HepG2 (cell line): ENCODE measurements around the gene ARL5B. TPM values are rescaled to one million over a fixed set of nuclear protein-coding genes. Genes with fewer than 3 reads are reported as not detected.
"Not testable (repeated sequence)": the region's sequence is repeated elsewhere in the genome, so short reads cannot be mapped to it uniquely, and the experiment has no call there.

Experiments used
- ATF1 ChIP-seq: IDR thresholded peaks from 2 replicates; pipeline ENCODE4 v1.6.1; 2016; ENCODE audit warnings: mild to moderate bottlenecking, control low read depth
- ATM ChIP-seq: fragments of 450-650 bp; IDR thresholded peaks from 2 replicates; pipeline ENCODE4 v1.7.1; 2017; ENCODE audit warnings: mild to moderate bottlenecking, borderline replicate concordance
- BCL6 ChIP-seq: IDR thresholded peaks from 2 replicates; pipeline ENCODE4 v1.6.1; 2016; ENCODE audit warnings: missing genetic modification reagents, missing compliant biosample characterization
- ETV5 ChIP-seq: IDR thresholded peaks from 2 replicates; pipeline ENCODE4 v1.6.1; 2018; ENCODE audit warnings: missing biosample characterization, missing genetic modification reagents, inconsistent platforms, borderline replicate concordance
- FOXO1 ChIP-seq: sonication (generic); formaldehyde crosslinking; IDR thresholded peaks from 2 replicates; pipeline ENCODE4 v1.4.0; 2020; ENCODE audit warnings: missing genetic modification reagents
- GABPA ChIP-seq, 2 experiments: IDR thresholded peaks; 2 replicates each; pipeline ENCODE4 v1.6.1; 2011 to 2016; ENCODE audit warnings: low read depth in 2 of 2, low read length in 1 of 2, missing biosample characterization in 1 of 2, missing genetic modification characterization in 1 of 2
- HNF4G ChIP-seq, 2 experiments: sonication (generic) in 1 of 2; formaldehyde crosslinking in 1 of 2; IDR thresholded peaks; 2 replicates each; pipeline versions ENCODE4 v1.4.0 to v1.6.1; 2011 to 2020; ENCODE audit warnings: borderline replicate concordance in 2 of 2, low read depth in 2 of 2, mild to moderate bottlenecking in 2 of 2, low read length in 1 of 2, missing genetic modification reagents in 1 of 2, moderate library complexity in 1 of 2
- ISL2 ChIP-seq: sonication (generic); formaldehyde crosslinking; IDR thresholded peaks from 2 replicates; pipeline ENCODE4 v1.5.0; 2020; ENCODE audit warnings: missing genetic modification reagents
- MED1 ChIP-seq: sonication (generic); formaldehyde crosslinking; IDR thresholded peaks from 2 replicates; pipeline ENCODE4 v1.4.0; 2020; ENCODE audit warnings: missing genetic modification reagents
- PPARG ChIP-seq: conservative IDR thresholded peaks from 2 replicates; pipeline ENCODE4 v1.6.1; 2016; ENCODE audit warnings: missing biosample characterization, missing genetic modification reagents
- SAP130 ChIP-seq: IDR thresholded peaks from 2 replicates; pipeline ENCODE4 v1.6.1; 2016; ENCODE audit warnings: low read depth
- SIX1 ChIP-seq: sonication (generic); formaldehyde crosslinking; IDR thresholded peaks from 2 replicates; pipeline ENCODE4 v1.4.0; 2020; ENCODE audit warnings: missing genetic modification reagents, borderline replicate concordance
- SIX4 ChIP-seq: sonication (generic); formaldehyde crosslinking; IDR thresholded peaks from 2 replicates; pipeline ENCODE4 v1.4.0; 2020; ENCODE audit warnings: missing genetic modification reagents
- ZNF362 ChIP-seq: sonication (generic); formaldehyde crosslinking; IDR thresholded peaks from 2 replicates; pipeline ENCODE4 v1.4.0; 2020; ENCODE audit warnings: missing genetic modification reagents, mild to moderate bottlenecking, borderline replicate concordance
- ZNF609 ChIP-seq: sonication (generic); formaldehyde crosslinking; IDR thresholded peaks from 2 replicates; pipeline ENCODE4 v1.4.0; 2020; ENCODE audit warnings: mild to moderate bottlenecking, missing genetic modification reagents, borderline replicate concordance
- polyA plus RNA-seq, 8 experiments: library from polyadenylated mRNA; depleted of rRNA in 3 of 8; stranded (reverse) in 7 of 8; unstranded in 1 of 8; fragments of >200 nt; fragmentation: Illumina TruSeq in 4 of 8; extraction: Trizol in 4 of 8; gene quantifications; 2 replicates each; pipeline versions ENCODE4 v1.2.1 to v1.2.3, GENCODE V29; 2011 to 2016; ENCODE audit warnings: low read depth in 4 of 8, missing spikeins in 1 of 8, mixed read lengths in 1 of 8; ENCODE audit not compliant: insufficient read depth in 1 of 8
- total RNA-seq, 5 experiments: library from RNA; depleted of rRNA; stranded (reverse); fragments of >200 nt; fragmentation: Illumina TruSeq; extraction: Trizol; gene quantifications; 2 replicates each; pipeline ENCODE4 v1.2.3, GENCODE V29; 2016; ENCODE audit warnings: low read depth in 1 of 5
- TF ChIP-seq, protein P1 (sequence below): IDR thresholded peaks from 2 replicates; pipeline ENCODE4 v1.4.0; 2020; ENCODE audit warnings: mild to moderate bottlenecking, missing genetic modification reagents

Gene ARL5B
- total and polyA plus RNA-seq, 2 of the 13 experiments (the other 11 are each of a cell fraction or from before 2014, with no cell fraction given), result 26.6 to 32.7 TPM

DNA sequence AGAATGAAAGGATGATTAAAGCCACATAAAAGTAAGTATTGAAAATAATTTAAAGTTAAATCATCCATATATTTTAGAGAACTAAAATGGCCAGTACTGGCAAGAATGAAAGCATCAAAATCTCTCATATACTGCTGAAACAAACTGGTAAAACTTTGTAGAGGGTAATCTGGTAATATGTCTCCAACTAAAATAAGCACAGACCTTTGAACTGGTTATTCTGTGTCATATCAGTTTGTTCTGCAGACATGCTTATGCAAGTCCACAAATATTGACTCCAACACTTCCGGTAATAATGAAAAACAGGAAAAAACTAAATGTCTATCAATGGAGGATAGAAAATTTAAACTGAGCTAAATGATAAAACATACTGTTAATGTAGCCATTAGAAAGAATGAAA is 21.8 kb upstream of the ARL5B start (continued):
- TF ChIP-seq, protein P1, sequence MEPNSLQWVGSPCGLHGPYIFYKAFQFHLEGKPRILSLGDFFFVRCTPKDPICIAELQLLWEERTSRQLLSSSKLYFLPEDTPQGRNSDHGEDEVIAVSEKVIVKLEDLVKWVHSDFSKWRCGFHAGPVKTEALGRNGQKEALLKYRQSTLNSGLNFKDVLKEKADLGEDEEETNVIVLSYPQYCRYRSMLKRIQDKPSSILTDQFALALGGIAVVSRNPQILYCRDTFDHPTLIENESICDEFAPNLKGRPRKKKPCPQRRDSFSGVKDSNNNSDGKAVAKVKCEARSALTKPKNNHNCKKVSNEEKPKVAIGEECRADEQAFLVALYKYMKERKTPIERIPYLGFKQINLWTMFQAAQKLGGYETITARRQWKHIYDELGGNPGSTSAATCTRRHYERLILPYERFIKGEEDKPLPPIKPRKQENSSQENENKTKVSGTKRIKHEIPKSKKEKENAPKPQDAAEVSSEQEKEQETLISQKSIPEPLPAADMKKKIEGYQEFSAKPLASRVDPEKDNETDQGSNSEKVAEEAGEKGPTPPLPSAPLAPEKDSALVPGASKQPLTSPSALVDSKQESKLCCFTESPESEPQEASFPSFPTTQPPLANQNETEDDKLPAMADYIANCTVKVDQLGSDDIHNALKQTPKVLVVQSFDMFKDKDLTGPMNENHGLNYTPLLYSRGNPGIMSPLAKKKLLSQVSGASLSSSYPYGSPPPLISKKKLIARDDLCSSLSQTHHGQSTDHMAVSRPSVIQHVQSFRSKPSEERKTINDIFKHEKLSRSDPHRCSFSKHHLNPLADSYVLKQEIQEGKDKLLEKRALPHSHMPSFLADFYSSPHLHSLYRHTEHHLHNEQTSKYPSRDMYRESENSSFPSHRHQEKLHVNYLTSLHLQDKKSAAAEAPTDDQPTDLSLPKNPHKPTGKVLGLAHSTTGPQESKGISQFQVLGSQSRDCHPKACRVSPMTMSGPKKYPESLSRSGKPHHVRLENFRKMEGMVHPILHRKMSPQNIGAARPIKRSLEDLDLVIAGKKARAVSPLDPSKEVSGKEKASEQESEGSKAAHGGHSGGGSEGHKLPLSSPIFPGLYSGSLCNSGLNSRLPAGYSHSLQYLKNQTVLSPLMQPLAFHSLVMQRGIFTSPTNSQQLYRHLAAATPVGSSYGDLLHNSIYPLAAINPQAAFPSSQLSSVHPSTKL (CRISPR knock-in tag), result peak; percentile 90
- TF ChIP-seq FOXO1 (CRISPR knock-in tag) (peak; percentile 78; the same call in 1 of the 2 replicates), BCL6 (CRISPR knock-in tag) (peak; percentile 82), ATF1 (CRISPR knock-in tag) (peak; percentile 29; the same call in 1 of the 2 replicates), PPARG (CRISPR knock-in tag) (peak; percentile 93), MED1 (CRISPR knock-in tag) (peak; percentile 84), SAP130 (peak; percentile 68), ZNF609 (0 out of 2 replicates have a peak, but pooled peaks have one; percentile 33), ISL2 (peak; percentile 63; the same call in 1 of the 2 replicates), SIX4 (CRISPR knock-in tag) (0 out of 2 replicates have a peak, but pooled peaks have one; percentile 28), ETV5 (peak; percentile 85), ZNF362 (peak; percentile 46; the same call in 1 of the 2 replicates), HNF4G (IDR thresholded peaks at IDR 0.05; ENCODE audit: borderline replicate concordance, low read depth, low read length) (peak; percentile 64), GABPA (CRISPR knock-in tag; IDR thresholded peaks at IDR 0.05; ENCODE audit: low read depth) (peak; percentile 56; the same call in 1 of the 2 replicates), ATM (peak; percentile 80; the same call in 1 of the 2 replicates), SIX1 (CRISPR knock-in tag) (peak; percentile 72; the same call in 1 of the 2 replicates)
- not testable (repeated sequence) for TF ChIP-seq HNF4G (CRISPR knock-in tag; IDR thresholded peaks at IDR 0.05; ENCODE audit: borderline replicate concordance, low read depth); GABPA (IDR thresholded peaks at IDR 0.05; ENCODE audit: low read depth, low read length)
